Left ventricle myocardium inferior (tissue), 1 donor: ENCODE results near the gene CD38. TPM values are rescaled to one million over a fixed set of nuclear protein-coding genes. Genes with fewer than 3 reads are reported as not detected.

Experiments used
- DNase-seq: peaks from one replicate; pipeline ENCODE4 v3.0.0-alpha.2; 2020
- H3K27ac ChIP-seq: fragments of 200-600 bp; replicated peaks from 2 replicates; pipeline ENCODE4 v1.8.0; 2021
- H3K27me3 ChIP-seq: fragments of 200-600 bp; 2 replicates; pipeline ENCODE4 v1.8.0; 2021; ENCODE audit warnings: low read depth
- H3K36me3 ChIP-seq: fragments of 200-600 bp; 2 replicates; pipeline ENCODE4 v1.8.0; 2021
- H3K4me1 ChIP-seq: fragments of 200-600 bp; 2 replicates; pipeline ENCODE4 v1.8.0; 2021
- H3K4me3 ChIP-seq: fragments of 200-600 bp; 2 replicates; pipeline ENCODE4 v1.8.0; 2021; ENCODE audit warnings: mild to moderate bottlenecking, moderate library complexity
- H3K9me3 ChIP-seq: fragments of 200-600 bp; replicated peaks from 2 replicates; pipeline ENCODE4 v1.8.0; 2021
- CTCF ChIP-seq: fragments of 200-600 bp; IDR thresholded peaks from 2 replicates; pipeline ENCODE4 v1.8.0; 2021; ENCODE audit warnings: antibody characterized with exemption, mild to moderate bottlenecking, borderline replicate concordance
- intact Hi-C: fragments of 100-400 bp; cut with micrococcal nuclease; formaldehyde crosslinking; loops from one replicate; pipeline ENCODE4 v1.11.0; 2022
- total RNA-seq: library from RNA; stranded (reverse); fragmentation: NEBNext Ultra II Directional; extraction: Animal tissue kit (Norgen Biotek cat#: 25700); gene quantifications from one replicate; pipeline ENCODE4 v1.2.1, GENCODE V29; 2021
- donor health status: DM: no; HTN: yes; CAD: no; lungs with severe emphysema.

CD38 gene
- total RNA-seq, 1 donor from 2014 or later: 1.5 TPM

DNA sequence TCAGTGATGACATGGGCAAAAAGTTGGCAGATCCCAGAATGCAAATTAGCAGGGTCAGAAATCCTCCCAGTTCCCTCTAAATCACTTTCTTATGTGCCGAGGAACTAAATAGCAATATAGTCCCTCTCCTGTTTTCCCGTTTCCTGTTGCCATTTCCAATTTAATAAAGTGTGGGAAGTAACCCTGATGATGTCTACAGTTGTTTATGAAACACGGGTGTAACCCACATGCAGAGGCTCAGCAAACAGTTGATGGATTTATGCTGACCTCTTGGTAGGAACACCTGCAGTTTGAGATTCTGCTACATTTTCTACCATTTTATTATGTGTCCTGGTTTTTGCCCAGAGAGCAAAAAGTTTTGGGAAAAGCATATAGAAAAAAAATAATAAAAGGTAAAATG is 103.7 kb downstream of the CD38 start:
- Histone ChIP-seq H3K27me3 (no peaks in the 10 kb centered on the region), H3K27ac (no peak overlapping the region), H3K4me3 (no peak overlapping the region), H3K9me3 (peaks cover 5% of the 10 kb centered on the region), H3K36me3 (no peaks in the 10 kb centered on the region), H3K4me1 (no peaks in the 10 kb centered on the region)
- no peak for TF ChIP-seq CTCF
- DNase-seq: no peak
- intact Hi-C loops: loop anchor here (5.0 kb wide), 1 partner anchor 75 kb away; no protein-coding TSS in a partner anchor

GRCh38 chr4:15882675-15883086 is 104.6 kb downstream of the CD38 start:
- peaks cover 4% of the 10 kb centered on the region for H3K9me3 ChIP-seq
- no peaks in the 10 kb centered on the region for H3K4me1 ChIP-seq
- H3K27ac ChIP-seq: no peak overlapping the region
- H3K36me3 ChIP-seq: no peaks in the 10 kb centered on the region
- intact Hi-C loops: loop anchor here (5.0 kb wide), 1 partner anchor 75 kb away; no protein-coding TSS in a partner anchor
- no peaks in the 10 kb centered on the region for H3K27me3 ChIP-seq
- DNase-seq: no peak
- H3K4me3 ChIP-seq: no peak overlapping the region
- peak; percentile 94 for TF ChIP-seq CTCF

GRCh38 chr4:15883610-15884243 is 105.6 kb downstream of the CD38 start:
- no peak for DNase-seq
- no peaks in the 10 kb centered on the region for H3K27me3 ChIP-seq
- H3K27ac ChIP-seq: no peak overlapping the region
- H3K4me3 ChIP-seq: no peak overlapping the region
- no peak for TF ChIP-seq CTCF
- no peaks in the 10 kb centered on the region for H3K9me3 ChIP-seq
- intact Hi-C loops: loop anchor here (5.0 kb wide), 1 partner anchor 76 kb away; no protein-coding TSS in a partner anchor
- H3K36me3 ChIP-seq: no peaks in the 10 kb centered on the region
- no peaks in the 10 kb centered on the region for H3K4me1 ChIP-seq

DNA sequence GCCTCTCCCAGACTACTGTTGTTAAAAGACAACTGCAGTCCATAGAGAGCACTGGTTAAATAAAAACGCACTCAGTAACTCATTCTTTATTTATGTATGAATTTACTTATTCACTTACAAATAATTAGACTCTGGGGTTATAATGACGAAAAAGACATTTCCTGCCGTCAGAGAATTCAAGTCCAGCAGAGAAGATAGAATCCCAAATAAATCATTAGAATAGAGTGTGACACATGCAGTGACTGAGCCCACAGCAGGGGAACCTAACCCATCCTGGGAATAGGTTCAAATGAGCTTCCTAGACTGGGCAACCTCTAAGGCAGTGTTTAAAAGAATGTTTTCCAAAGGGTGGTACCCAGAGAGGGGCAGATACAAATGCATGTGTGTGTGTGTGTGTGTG is 106.5 kb downstream of the CD38 start:
- no peaks in the 10 kb centered on the region for H3K4me1 ChIP-seq
- H3K27ac ChIP-seq: no peak overlapping the region
- TF ChIP-seq CTCF: no peak
- H3K4me3 ChIP-seq: no peak overlapping the region
- peaks cover 1% of the 10 kb centered on the region for H3K27me3 ChIP-seq
- intact Hi-C loops: loop anchor here (5.0 kb wide), 1 partner anchor 77 kb away; no protein-coding TSS in a partner anchor
- H3K9me3 ChIP-seq: no peaks in the 10 kb centered on the region
- DNase-seq: no peak
- H3K36me3 ChIP-seq: no peaks in the 10 kb centered on the region

DNA sequence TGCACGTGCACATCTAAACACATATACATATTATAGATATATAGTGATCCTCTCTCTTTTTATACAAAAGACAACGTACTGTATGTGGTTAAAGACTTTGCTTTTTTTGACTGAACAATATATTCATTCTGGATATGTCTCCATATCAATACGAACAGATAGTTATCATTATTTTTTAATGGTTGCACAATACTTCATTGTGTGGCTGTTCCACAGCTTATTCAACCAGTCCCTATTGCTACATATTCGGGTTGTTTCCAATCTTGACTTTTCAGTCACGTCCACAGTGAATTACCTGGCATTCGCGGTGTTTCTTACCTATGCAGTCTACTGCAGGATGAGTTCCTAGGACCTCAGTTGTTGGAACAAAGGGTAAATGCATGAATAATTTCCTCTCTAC is 107.3 kb downstream of the CD38 start:
- intact Hi-C loops: no loop called here
- no peak overlapping the region for H3K4me3 ChIP-seq

More for the DNA sequence above, 107.3 kb downstream of the CD38 start:
- no peak for DNase-seq
- no peaks in the 10 kb centered on the region for H3K4me1 ChIP-seq
- H3K27me3 ChIP-seq: peaks cover 5% of the 10 kb centered on the region
- TF ChIP-seq CTCF: no peak
- H3K27ac ChIP-seq: no peak overlapping the region
- H3K36me3 ChIP-seq: no peaks in the 10 kb centered on the region
- H3K9me3 ChIP-seq: no peaks in the 10 kb centered on the region
